B cell (primary cell): Measurements from ENCODE around the gene HPX. TPM values are rescaled to one million over a fixed set of nuclear protein-coding genes. Genes with fewer than 3 reads are reported as not detected.

Experiments used
- ATAC-seq: fragments of 200-7000 bp; cut with Tn5 transposase; one replicate; pipeline ENCODE4 v1.10.0; 2021; ENCODE audit warnings: low read depth, mild to moderate bottlenecking, moderate number of reproducible peaks, moderate library complexity
- CTCF ChIA-PET: fragments of 350-600 bp; sonication (Branson Sonifier 250); formaldehyde crosslinking; loops from one replicate; lab custom pipeline; 2021; ENCODE audit warnings: antibody characterized with exemption, inconsistent platforms; lab: Charles Lee
- POLR2A ChIA-PET: fragments of 350-600 bp; sonication (Branson Sonifier 250); formaldehyde crosslinking; loops from one replicate; lab custom pipeline; 2021; ENCODE audit warnings: antibody characterized with exemption; lab: Charles Lee
- DNase-seq: peaks from one replicate; pipeline ENCODE4 v3.0.0; 2013
- H2AFZ ChIP-seq: 2 replicates; pipeline ENCODE4 v1.6.1; 2012; ENCODE audit warnings: mild to moderate bottlenecking, low read depth, low read length; ENCODE audit not compliant: insufficient read depth, poor library complexity, severe bottlenecking
- H3K27ac ChIP-seq, 2 donors: 1 replicate in 1 of 2; 2 replicates in 1 of 2; pipeline ENCODE4 v1.5.1; 2012 to 2013; ENCODE audit warnings: low read length in 2 of 2, mild to moderate bottlenecking in 2 of 2, moderate library complexity in 1 of 2
- H3K27me3 ChIP-seq, 4 experiments: fragments of 200-600 bp in 1 of 4; sonication (generic) in 1 of 4; replicated peaks in 1 of 4; 1 replicate in 2 of 4; 2 replicates in 2 of 4; pipeline versions ENCODE4 v1.6.1 to v1.7.0; 2013 to 2016; ENCODE audit warnings: low read length in 3 of 4, mild to moderate bottlenecking in 2 of 4, mixed read lengths in 1 of 4, moderate library complexity in 1 of 4; ENCODE audit not compliant: insufficient read depth in 4 of 4, control insufficient read depth in 3 of 4; ENCODE audit errors: control extremely low read depth in 1 of 4
- H3K36me3 ChIP-seq, 2 experiments: replicated peaks in 1 of 2; 1 replicate in 1 of 2; 2 replicates in 1 of 2; pipeline versions ENCODE4 v1.6.1 to v1.7.1; 2013; ENCODE audit warnings: low read length in 1 of 2; ENCODE audit not compliant: insufficient read depth in 2 of 2, control insufficient read depth in 1 of 2; ENCODE audit errors: control extremely low read depth in 1 of 2, extremely low read depth in 1 of 2
- H3K4me1 ChIP-seq, 2 donors: fragments of 200-600 bp in 1 of 2; sonication (generic) in 1 of 2; 1 replicate in 1 of 2; 2 replicates in 1 of 2; pipeline versions ENCODE4 v1.5.1 to v1.6.1; 2013 to 2017; ENCODE audit warnings: low read length in 2 of 2; ENCODE audit not compliant: control insufficient read depth in 2 of 2, insufficient read depth in 2 of 2
- H3K4me2 ChIP-seq: replicated peaks from 2 replicates; pipeline ENCODE3; 2012; ENCODE audit warnings: mild to moderate bottlenecking, low read depth, low read length; ENCODE audit not compliant: poor library complexity, severe bottlenecking
- H3K4me3 ChIP-seq, 5 experiments: fragments of 200-600 bp in 1 of 5; sonication (generic) in 1 of 5; 1 replicate in 3 of 5; 2 replicates in 2 of 5; pipeline versions ENCODE4 v1.5.1 to v1.7.0; 2011 to 2016; ENCODE audit warnings: low read length in 4 of 5, mild to moderate bottlenecking in 4 of 5, low read depth in 2 of 5, control low read depth in 1 of 5, moderate library complexity in 1 of 5; ENCODE audit not compliant: insufficient read depth in 1 of 5; ENCODE audit errors: control extremely low read depth in 1 of 5, extremely low read depth in 1 of 5
- H3K79me2 ChIP-seq: fragments of 200-600 bp; sonication (generic); one replicate; pipeline ENCODE4 v1.6.0; 2016; ENCODE audit warnings: low read length; ENCODE audit not compliant: control insufficient read depth, insufficient read depth
- H3K9ac ChIP-seq: fragments of 200-600 bp; sonication (generic); 2 replicates; pipeline ENCODE4 v1.6.1; 2017; ENCODE audit warnings: mild to moderate bottlenecking, low read length, moderate library complexity
- H3K9me3 ChIP-seq, 3 donors: one replicate each; pipeline versions ENCODE4 v1.6.1 to v1.7.1; 2013; ENCODE audit warnings: low read length in 2 of 3; ENCODE audit not compliant: control insufficient read depth in 2 of 3, insufficient read depth in 1 of 3; ENCODE audit errors: control extremely low read depth in 1 of 3
- H4K20me1 ChIP-seq: 2 replicates; pipeline ENCODE4 v1.6.0; 2012; ENCODE audit warnings: mild to moderate bottlenecking, low read length; ENCODE audit not compliant: insufficient read depth, control insufficient read depth, poor library complexity, severe bottlenecking
- H3K27ac Mint-ChIP-seq: one replicate; pipeline ENCODE4 v1.8.0; 2021; ENCODE audit warnings: mixed read lengths
- H3K27me3 Mint-ChIP-seq: one replicate; pipeline ENCODE4 v1.8.0; 2021; ENCODE audit warnings: mixed read lengths
- H3K4me1 Mint-ChIP-seq: one replicate; pipeline ENCODE4 v1.8.0; 2021; ENCODE audit warnings: mixed read lengths
- H3K4me3 Mint-ChIP-seq: one replicate; pipeline ENCODE4 v1.8.0; 2021; ENCODE audit warnings: mixed read lengths
- H3K9me3 Mint-ChIP-seq: one replicate; pipeline ENCODE4 v1.8.0; 2022; ENCODE audit warnings: mixed read lengths; ENCODE audit not compliant: insufficient read depth
- EZH2 ChIP-seq: IDR thresholded peaks from 2 replicates; pipeline ENCODE4 v1.6.1; 2012; ENCODE audit warnings: borderline replicate concordance, low read depth, mild to moderate bottlenecking, moderate library complexity, low read length; ENCODE audit not compliant: insufficient read depth, poor library complexity, severe bottlenecking
- WGBS: methylation state at CpG from one replicate; pipeline ENCODE4 v1.1.5; 2013; ENCODE audit warnings: missing lambda C conversion rate; ENCODE audit not compliant: insufficient coverage; 5-methylcytosine and 5-hydroxymethylcytosine counted together
- intact Hi-C: fragments of 100-400 bp; cut with micrococcal nuclease; formaldehyde crosslinking; loops from one replicate; pipeline ENCODE4 v1.10.0; 2022
- polyA plus RNA-seq: library from polyadenylated mRNA; depleted of rRNA; stranded (reverse); fragments of >200 nt; gene quantifications from 2 replicates; pipeline ENCODE4 v1.2.3, GENCODE V29; 2012
- total RNA-seq, 2 donors: library from RNA; stranded (reverse); fragments of 120-200 nt in 1 of 2; gene quantifications; 1 replicate in 1 of 2; 2 replicates in 1 of 2; pipeline versions ENCODE4 v1.2.3 to v1.2.4, GENCODE V29; 2013 to 2022
- TF ChIP-seq, protein P1 (sequence below): fragments of 200-600 bp; IDR thresholded peaks from one replicate; pipeline ENCODE4 v1.8.0; 2022; ENCODE audit warnings: antibody characterized with exemption, mild to moderate bottlenecking

HPX gene
- total and polyA plus RNA-seq, 2 donors (not counting 1 experiment from before 2014, with no cell fraction given), result 0.64 to 1.1 TPM

DNA sequence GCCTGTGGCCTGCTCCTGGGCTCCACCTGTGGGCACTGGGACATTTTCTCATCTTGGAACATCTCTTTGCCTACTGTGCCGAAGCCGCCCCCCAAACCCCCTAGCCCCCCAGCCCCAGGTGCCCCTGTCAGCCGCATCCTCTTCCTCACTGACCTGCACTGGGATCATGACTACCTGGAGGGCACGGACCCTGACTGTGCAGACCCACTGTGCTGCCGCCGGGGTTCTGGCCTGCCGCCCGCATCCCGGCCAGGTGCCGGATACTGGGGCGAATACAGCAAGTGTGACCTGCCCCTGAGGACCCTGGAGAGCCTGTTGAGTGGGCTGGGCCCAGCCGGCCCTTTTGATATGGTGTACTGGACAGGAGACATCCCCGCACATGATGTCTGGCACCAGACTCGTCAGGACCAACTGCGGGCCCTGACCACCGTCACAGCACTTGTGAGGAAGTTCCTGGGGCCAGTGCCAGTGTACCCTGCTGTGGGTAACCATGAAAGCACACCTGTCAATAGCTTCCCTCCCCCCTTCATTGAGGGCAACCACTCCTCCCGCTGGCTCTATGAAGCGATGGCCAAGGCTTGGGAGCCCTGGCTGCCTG is 49.2 kb downstream of the HPX start:
- Histone ChIP-seq H2AFZ (no peak overlapping the region), H3K9me3 (no peaks in the 10 kb centered on the region), H4K20me1 (no peaks in the 10 kb centered on the region), H3K9ac (no peak overlapping the region), H3K4me1 (peaks cover 18 to 32% of the 10 kb centered on the region in 2 donors), H3K4me3 (peak overlapping the region in 1 of 5 experiments; percentile 87), H3K27me3 (no peaks in the 10 kb centered on the region), H3K4me2 (peak overlapping the region; percentile 86), H3K27ac (peak overlapping the region in 1 of 2 donors; percentile 36), H3K36me3 (peaks cover 0 to 13% of the 10 kb centered on the region in 2 experiments), H3K79me2 (peaks cover 34% of the 10 kb centered on the region)
- H3K27ac Mint-ChIP-seq, result peak overlapping the region; percentile 85
- no peak for ATAC-seq
- peak overlapping the region; percentile 97 for H3K4me3 Mint-ChIP-seq
- H3K4me1 Mint-ChIP-seq, result peaks cover 32% of the 10 kb centered on the region
- CTCF ChIA-PET, result interaction anchor here (1.0 to 5.6 kb wide), 3 partner anchors 13 to 46 kb away, joined by 3 to 65 read pairs (median 3); no protein-coding TSS in a partner anchor
- no peaks in the 10 kb centered on the region for H3K27me3 Mint-ChIP-seq
- 98% methylated on average over 14 of the region's 18 CpGs for WGBS
- intact Hi-C loops, result no loop called here
- POLR2A ChIA-PET, result interaction anchor here (1.9 to 2.1 kb wide), 2 partner anchors 11 to 27 kb away, joined by 7 to 23 read pairs; partner anchors contain the start of gene APBB1
- no peak for DNase-seq
- H3K9me3 Mint-ChIP-seq, result no peaks in the 10 kb centered on the region
- TF ChIP-seq EZH2, result no peak
- TF ChIP-seq, protein P1, sequence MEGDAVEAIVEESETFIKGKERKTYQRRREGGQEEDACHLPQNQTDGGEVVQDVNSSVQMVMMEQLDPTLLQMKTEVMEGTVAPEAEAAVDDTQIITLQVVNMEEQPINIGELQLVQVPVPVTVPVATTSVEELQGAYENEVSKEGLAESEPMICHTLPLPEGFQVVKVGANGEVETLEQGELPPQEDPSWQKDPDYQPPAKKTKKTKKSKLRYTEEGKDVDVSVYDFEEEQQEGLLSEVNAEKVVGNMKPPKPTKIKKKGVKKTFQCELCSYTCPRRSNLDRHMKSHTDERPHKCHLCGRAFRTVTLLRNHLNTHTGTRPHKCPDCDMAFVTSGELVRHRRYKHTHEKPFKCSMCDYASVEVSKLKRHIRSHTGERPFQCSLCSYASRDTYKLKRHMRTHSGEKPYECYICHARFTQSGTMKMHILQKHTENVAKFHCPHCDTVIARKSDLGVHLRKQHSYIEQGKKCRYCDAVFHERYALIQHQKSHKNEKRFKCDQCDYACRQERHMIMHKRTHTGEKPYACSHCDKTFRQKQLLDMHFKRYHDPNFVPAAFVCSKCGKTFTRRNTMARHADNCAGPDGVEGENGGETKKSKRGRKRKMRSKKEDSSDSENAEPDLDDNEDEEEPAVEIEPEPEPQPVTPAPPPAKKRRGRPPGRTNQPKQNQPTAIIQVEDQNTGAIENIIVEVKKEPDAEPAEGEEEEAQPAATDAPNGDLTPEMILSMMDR, result no peak
